H1 (cell line): ENCODE results near the gene ARHGEF28. TPM values are rescaled to one million over a fixed set of nuclear protein-coding genes. Genes with fewer than 3 reads are reported as not detected.

Experiments
- CTCF ChIA-PET: fragments of 300-600 bp; sonication (Branson Sonifier 250); formaldehyde crosslinking; loops from one replicate; lab custom pipeline; 2021; ENCODE audit not compliant: partially characterized antibody; lab: Charles Lee
- POLR2A ChIA-PET: fragments of 300-600 bp; sonication (Branson Sonifier 250); formaldehyde crosslinking; loops from one replicate; lab custom pipeline; 2021; ENCODE audit warnings: inconsistent platforms; ENCODE audit not compliant: partially characterized antibody; lab: Charles Lee
- DNase-seq, 2 experiments: peaks; one replicate each; pipeline versions ENCODE4 v3.0.0 to v3.0.0-alpha.2; 2010 to 2022; ENCODE audit warnings: low spot score in 2 of 2, low read depth in 1 of 2, mixed read lengths in 1 of 2
- FAIRE-seq: peaks from 2 replicates; lab custom pipeline; 2011; peaks lifted over from hg19 to GRCh38; lab: Jason Lieb, UNC
- H2AFZ ChIP-seq: 2 replicates; pipeline ENCODE4 v1.8.1; 2012; ENCODE audit warnings: low read length, inconsistent platforms
- H2AK5ac ChIP-seq: 2 replicates; pipeline ENCODE4 v1.6.1; 2013; ENCODE audit warnings: low read depth, low read length
- H2BK120ac ChIP-seq: replicated peaks from 2 replicates; pipeline ENCODE3; 2013; ENCODE audit warnings: low read depth, low read length, inconsistent platforms
- H2BK12ac ChIP-seq: 2 replicates; pipeline ENCODE4 v1.6.1; 2013; ENCODE audit warnings: low read depth, low read length
- H2BK15ac ChIP-seq: 2 replicates; pipeline ENCODE4 v1.6.1; 2013; ENCODE audit warnings: low read length
- H2BK20ac ChIP-seq: 2 replicates; pipeline ENCODE4 v1.6.1; 2013; ENCODE audit warnings: low read length
- H2BK5ac ChIP-seq: 2 replicates; pipeline ENCODE4 v1.6.1; 2013; ENCODE audit warnings: low read depth, low read length
- H3K14ac ChIP-seq: 2 replicates; pipeline ENCODE4 v1.6.1; 2013; ENCODE audit warnings: inconsistent platforms; ENCODE audit not compliant: insufficient read length
- H3K18ac ChIP-seq: 2 replicates; pipeline ENCODE4 v1.6.1; 2013; ENCODE audit warnings: low read length; ENCODE audit errors: extremely low read depth
- H3K23ac ChIP-seq: 2 replicates; pipeline ENCODE4 v1.6.1; 2013; ENCODE audit warnings: inconsistent platforms; ENCODE audit not compliant: insufficient read length
- H3K23me2 ChIP-seq: 2 replicates; pipeline ENCODE4 v1.6.1; 2013; ENCODE audit warnings: low read depth, low read length
- H3K27ac ChIP-seq: 2 replicates; pipeline ENCODE4 v1.6.1; 2011; ENCODE audit warnings: low read depth, low read length, inconsistent platforms
- H3K27me3 ChIP-seq, 4 experiments: replicated peaks in 1 of 4; 1 replicate in 1 of 4; 2 replicates in 3 of 4; pipeline versions ENCODE4 v1.6.1 to v1.8.1; 2011 to 2013; ENCODE audit warnings: low read length in 3 of 4, mild to moderate bottlenecking in 3 of 4, inconsistent platforms in 2 of 4, mixed read lengths in 2 of 4, moderate library complexity in 1 of 4; ENCODE audit not compliant: control insufficient read depth in 3 of 4, insufficient read depth in 3 of 4; ENCODE audit errors: extremely low read depth in 1 of 4
- H3K36me3 ChIP-seq, 4 experiments: 2 replicates each; pipeline versions ENCODE4 v1.6.1 to v1.8.1; 2011 to 2013; ENCODE audit warnings: mild to moderate bottlenecking in 4 of 4, low read length in 3 of 4, moderate library complexity in 2 of 4, control low read depth in 1 of 4, inconsistent platforms in 1 of 4; ENCODE audit not compliant: insufficient read depth in 4 of 4, control insufficient read depth in 2 of 4
- H3K4ac ChIP-seq: replicated peaks from 2 replicates; pipeline ENCODE3; 2013; ENCODE audit warnings: low read length, low read depth, mixed read lengths, inconsistent platforms; ENCODE audit not compliant: insufficient read length
- H3K4me1 ChIP-seq, 4 experiments: replicated peaks in 1 of 4; 1 replicate in 1 of 4; 2 replicates in 3 of 4; pipeline versions ENCODE4 v1.6.1 to v1.8.1; 2011 to 2013; ENCODE audit warnings: low read length in 3 of 4, inconsistent platforms in 2 of 4, mixed read lengths in 1 of 4; ENCODE audit not compliant: insufficient read depth in 4 of 4, control insufficient read depth in 3 of 4
- H3K4me2 ChIP-seq, 2 experiments: 2 replicates each; pipeline versions ENCODE4 v1.6.1 to v1.8.1; 2011 to 2013; ENCODE audit warnings: low read depth in 2 of 2, low read length in 2 of 2, control low read depth in 1 of 2, inconsistent platforms in 1 of 2, mild to moderate bottlenecking in 1 of 2; ENCODE audit not compliant: insufficient read depth in 1 of 2
- H3K4me3 ChIP-seq, 4 experiments: fragments of 200-600, 300-600 bp in 1 of 4; sonication (generic), shearing (Covaris generic), sonication (Bioruptor Twin) in 1 of 4; 2 replicates each; pipeline versions ENCODE4 v1.5.1 to v1.8.1; 2011 to 2016; ENCODE audit warnings: low read length in 4 of 4, low read depth in 3 of 4, control low read depth in 2 of 4, inconsistent platforms in 2 of 4, mild to moderate bottlenecking in 2 of 4, mixed read lengths in 1 of 4, moderate library complexity in 1 of 4; ENCODE audit not compliant: insufficient read depth in 2 of 4; ENCODE audit errors: extremely low read depth in 1 of 4
- H3K56ac ChIP-seq: replicated peaks from 2 replicates; pipeline ENCODE3; 2013; ENCODE audit warnings: low read depth, mild to moderate bottlenecking, mixed read lengths, low read length, inconsistent platforms; ENCODE audit not compliant: insufficient read length
- H3K79me1 ChIP-seq: 2 replicates; pipeline ENCODE4 v1.6.1; 2013; ENCODE audit warnings: low read depth, low read length, control low read depth
- H3K79me2 ChIP-seq, 2 experiments: 2 replicates each; pipeline versions ENCODE4 v1.6.1 to v1.8.1; 2012 to 2013; ENCODE audit warnings: low read length in 2 of 2, mild to moderate bottlenecking in 2 of 2, inconsistent platforms in 1 of 2; ENCODE audit not compliant: insufficient read depth in 2 of 2, control insufficient read depth in 1 of 2
- H3K9ac ChIP-seq, 4 experiments: replicated peaks in 1 of 4; 1 replicate in 1 of 4; 2 replicates in 3 of 4; pipeline versions ENCODE4 v1.6.1 to v1.8.1; 2011 to 2013; ENCODE audit warnings: low read depth in 3 of 4, low read length in 3 of 4, control low read depth in 2 of 4, mild to moderate bottlenecking in 2 of 4, moderate library complexity in 2 of 4, inconsistent platforms in 1 of 4; ENCODE audit errors: extremely low read depth in 1 of 4
- H3K9me3 ChIP-seq, 2 experiments: 2 replicates each; pipeline versions ENCODE4 v1.6.1 to v1.8.1; 2012 to 2013; ENCODE audit warnings: mild to moderate bottlenecking in 2 of 2, moderate library complexity in 2 of 2, control low read depth in 1 of 2, inconsistent platforms in 1 of 2, low read depth in 1 of 2, low read length in 1 of 2, mixed read lengths in 1 of 2; ENCODE audit not compliant: insufficient read depth in 2 of 2
- H4K20me1 ChIP-seq, 2 experiments: replicated peaks in 1 of 2; 2 replicates each; pipeline versions ENCODE3 to v1.8.1; 2011 to 2013; ENCODE audit warnings: inconsistent platforms in 2 of 2, low read length in 2 of 2, mild to moderate bottlenecking in 1 of 2; ENCODE audit not compliant: insufficient read depth in 2 of 2, control insufficient read depth in 1 of 2
- H4K5ac ChIP-seq: 2 replicates; pipeline ENCODE4 v1.6.1; 2013; ENCODE audit warnings: low read length, low read depth, mixed read lengths, inconsistent platforms; ENCODE audit not compliant: insufficient read length
- H4K8ac ChIP-seq: 2 replicates; pipeline ENCODE4 v1.8.0; 2013; ENCODE audit warnings: mild to moderate bottlenecking, moderate library complexity, low read length, inconsistent platforms; ENCODE audit not compliant: insufficient read depth; ENCODE audit errors: extremely low read depth
- H4K91ac ChIP-seq: replicated peaks from 2 replicates; pipeline ENCODE3; 2013; ENCODE audit warnings: low read length, mixed read lengths, inconsistent platforms; ENCODE audit not compliant: insufficient read length
- E2F6 ChIP-seq: IDR thresholded peaks from 2 replicates; pipeline ENCODE4 v1.6.1; 2012; ENCODE audit warnings: inconsistent platforms
- EP300 ChIP-seq, 2 experiments: IDR thresholded peaks; 1 replicate in 1 of 2; 2 replicates in 1 of 2; pipeline ENCODE4 v1.6.1; 2011 to 2012; ENCODE audit warnings: low read depth in 2 of 2, low read length in 2 of 2, mild to moderate bottlenecking in 2 of 2, borderline replicate concordance in 1 of 2, inconsistent platforms in 1 of 2, moderate library complexity in 1 of 2
- EZH2 ChIP-seq: fragments of 200-600 bp; sonication (generic); IDR thresholded peaks from 2 replicates; pipeline ENCODE4 v1.7.1; 2012; ENCODE audit warnings: low read depth, mild to moderate bottlenecking, moderate library complexity, low read length, inconsistent platforms; ENCODE audit not compliant: severe bottlenecking
- JUND ChIP-seq: IDR thresholded peaks from 2 replicates; pipeline ENCODE4 v1.6.1; 2011; ENCODE audit warnings: mild to moderate bottlenecking, improper control_type of control experiment, low read length
- MAFK ChIP-seq: IDR thresholded peaks from 2 replicates; pipeline ENCODE4 v1.6.1; 2012; ENCODE audit warnings: low read depth, mild to moderate bottlenecking, improper control_type of control experiment, low read length
- NRF1 ChIP-seq: IDR thresholded peaks from 2 replicates; pipeline ENCODE4 v1.6.1; 2011; ENCODE audit warnings: mild to moderate bottlenecking, low read depth, low read length, improper control_type of control experiment
- PHF8 ChIP-seq: fragments of 200-600 bp; sonication (generic); conservative IDR thresholded peaks from 2 replicates; pipeline ENCODE4 v1.7.1; 2012; ENCODE audit warnings: low read depth, mild to moderate bottlenecking, inconsistent platforms, low read length, moderate library complexity
- RNF2 ChIP-seq: fragments of 200-900, 300-1000 bp; sonication (generic); IDR thresholded peaks from 2 replicates; pipeline ENCODE4 v1.7.1; 2016; ENCODE audit warnings: borderline replicate concordance, low read depth, mild to moderate bottlenecking, antibody characterized with exemption, low read length; ENCODE audit not compliant: poor library complexity, severe bottlenecking; ENCODE audit errors: missing control alignments
- SAP30 ChIP-seq: fragments of 300-600 bp; sonication (generic); IDR thresholded peaks from 2 replicates; pipeline ENCODE4 v1.7.1; 2012; ENCODE audit warnings: low read length, moderate library complexity, mild to moderate bottlenecking, inconsistent platforms; ENCODE audit not compliant: insufficient read depth, insufficient replicate concordance
- SIRT6 ChIP-seq: IDR thresholded peaks from one replicate; pipeline ENCODE4 v1.7.1; 2012; ENCODE audit warnings: low read length, inconsistent platforms
- SP2 ChIP-seq: IDR thresholded peaks from 2 replicates; pipeline ENCODE4 v1.6.1; 2012; ENCODE audit warnings: mild to moderate bottlenecking, low read length, inconsistent platforms
- TAF1 ChIP-seq: IDR thresholded peaks from 2 replicates; pipeline ENCODE4 v1.6.1; 2011; ENCODE audit warnings: mild to moderate bottlenecking, low read depth, low read length
- TBP ChIP-seq: IDR thresholded peaks from 2 replicates; pipeline ENCODE4 v1.6.1; 2011; ENCODE audit warnings: low read depth, low read length, improper control_type of control experiment
- TEAD4 ChIP-seq: IDR thresholded peaks from 2 replicates; pipeline ENCODE4 v1.6.1; 2012; ENCODE audit warnings: low read depth, low read length, inconsistent platforms, mixed read lengths
- WGBS, 2 experiments: shearing (Covaris generic) in 1 of 2; methylation state at CpG; one replicate each; pipeline versions ENCODE4 v1.1.6 to v1.1.7; 2013 to 2015; ENCODE audit warnings: low lambda C conversion rate in 2 of 2, mixed read lengths in 2 of 2, inconsistent platforms in 1 of 2, low coverage in 1 of 2, missing lambda C conversion rate in 1 of 2; ENCODE audit not compliant: insufficient replicate concordance in 2 of 2, insufficient coverage in 1 of 2, insufficient read length in 1 of 2; ENCODE audit errors: extremely low coverage in 1 of 2, missing lambda C conversion rate in 1 of 2; 5-methylcytosine and 5-hydroxymethylcytosine counted together
- polyA plus RNA-seq, 7 experiments: library from polyadenylated mRNA; depleted of rRNA in 3 of 7; stranded (reverse) in 5 of 7; unstranded in 2 of 7; fragments of >200 nt in 5 of 7; fragments of 200-250 nt in 2 of 7; gene quantifications; 1 replicate in 5 of 7; 2 replicates in 1 of 7; 4 replicates in 1 of 7; pipeline versions ENCODE4 v1.2.1 to v1.2.3, GENCODE V29; 2011 to 2013; ENCODE audit warnings: missing spikeins in 2 of 7, mixed read lengths in 2 of 7
- total RNA-seq: library from RNA; stranded (reverse); fragmentation: NEBNext Ultra II Directional; extraction: Animal tissue kit (Norgen Biotek cat#: 25700); gene quantifications from 2 replicates; pipeline ENCODE4 v1.2.1, GENCODE V29; 2021

ARHGEF28 gene
- total and polyA plus RNA-seq, 2 of the 8 experiments (the other 6 are each of a cell fraction or from before 2014, with no cell fraction given), result 0.33 to 1.0 TPM

- H3K9ac ChIP-seq, result no peak overlapping the region
- H3K56ac ChIP-seq, result no peak overlapping the region
- H3K23ac ChIP-seq, result no peak overlapping the region
- H2BK15ac ChIP-seq, result no peak overlapping the region
- no peak overlapping the region for H4K8ac ChIP-seq
- no peak overlapping the region for H3K4me3 ChIP-seq
- H4K91ac ChIP-seq, result no peak overlapping the region
- no peak for DNase-seq
- H3K27ac ChIP-seq, result no peak overlapping the region
- FAIRE-seq, result no peak
- no peak overlapping the region for H2BK20ac ChIP-seq
- ChIA-PET POLR2A (no interaction called here), CTCF (interaction anchor here (0.6 to 2.5 kb wide), 27 partner anchors 9 to 815 kb away, joined by 3 to 17 read pairs (median 4); partner anchors contain the start of gene ENC1)
- H2BK12ac ChIP-seq, result no peak overlapping the region
- H3K18ac ChIP-seq, result no peak overlapping the region
- no peak overlapping the region for H3K4ac ChIP-seq
- H2BK120ac ChIP-seq, result no peak overlapping the region
- H3K27me3 ChIP-seq, result no peaks in the 10 kb centered on the region
- no peaks in the 10 kb centered on the region for H3K9me3 ChIP-seq
- no peak overlapping the region for H2AK5ac ChIP-seq
- H3K36me3 ChIP-seq, result no peaks in the 10 kb centered on the region
- H3K4me2 ChIP-seq, result no peak overlapping the region
- H2BK5ac ChIP-seq, result no peak overlapping the region
- WGBS, 2 experiments, result 89% methylated on average over 9 of the region's 9 CpGs; no CpG with 5 or more reads in 1 of the 2 experiments
- no peaks in the 10 kb centered on the region for H3K23me2 ChIP-seq
- no peaks in the 10 kb centered on the region for H4K20me1 ChIP-seq
- H3K79me1 ChIP-seq, result no peaks in the 10 kb centered on the region
- H4K5ac ChIP-seq, result no peak overlapping the region
- H3K79me2 ChIP-seq, result no peaks in the 10 kb centered on the region
- no peak overlapping the region for H2AFZ ChIP-seq
- H3K4me1 ChIP-seq, result no peaks in the 10 kb centered on the region
- no peak overlapping the region for H3K14ac ChIP-seq
- TF ChIP-seq JUND, result no peak
- TF ChIP-seq TEAD4, result no peak
- no peak for TF ChIP-seq MAFK
- TF ChIP-seq RNF2, result no peak
- TF ChIP-seq SIRT6, result no peak
- no peak for TF ChIP-seq TAF1
- TF ChIP-seq SP2, result no peak
- TF ChIP-seq SAP30, result no peak
- no peak for TF ChIP-seq EP300 (IDR thresholded peaks at IDR 0.05; ENCODE audit: borderline replicate concordance in 1 of 2, low read depth in 2 of 2, low read length in 2 of 2)
- no peak for TF ChIP-seq TBP
- TF ChIP-seq PHF8, result no peak
- TF ChIP-seq EZH2, result no peak
- TF ChIP-seq NRF1, result no peak
- TF ChIP-seq E2F6, result no peak
These were observed 277.2 kb downstream of the ARHGEF28 start for GRCh38 chr5:73903169-73903568.
